Tibial nerve (tissue), 3 donors: ENCODE data around the gene AP1B1.

ENCODE experiments used
- CTCF ChIP-seq, 5 experiments: fragments of 200-600 bp in 3 of 5; fragments of 450-650 bp in 2 of 5; sonication (generic) in 3 of 5; IDR thresholded peaks; one replicate each; pipeline ENCODE4 v1.5.1; 2016 to 2019; ENCODE audit warnings: antibody characterized with exemption in 5 of 5, mild to moderate bottlenecking in 3 of 5, moderate library complexity in 2 of 5
- POLR2A ChIP-seq, 2 donors: fragments of 450-650 bp; IDR thresholded peaks; one replicate each; pipeline ENCODE4 v1.6.1; 2017; ENCODE audit warnings: antibody characterized with exemption in 2 of 2, mild to moderate bottlenecking in 2 of 2, moderate library complexity in 2 of 2

- no peak for TF ChIP-seq CTCF (IDR thresholded peaks at IDR 0.05)
- TF ChIP-seq POLR2A (IDR thresholded peaks at IDR 0.05) = no peak
Measured at GRCh38 chr22:29323641-29324040, 64.7 kb downstream of the AP1B1 start.
